Measurements from ENCODE around the gene TOGARAM1. TPM values are rescaled to one million over a fixed set of nuclear protein-coding genes. Genes with fewer than 3 reads are reported as not detected.

Gene TOGARAM1
- total RNA-seq, 1 experiment from 2014 or later: 34.2 TPM

- DNase-seq: no peak
Observed at GRCh38 chr14:44988694-44989093, 26.7 kb downstream of the TOGARAM1 start.

GRCh38 chr14:44989497-44990440 lies 27.8 kb downstream of the TOGARAM1 start:
- Histone ChIP-seq H3K9me2 (replicated peaks; ENCODE audit: insufficient read depth, low read length) (no peaks in the 10 kb centered on the region), H3K79me2 (ENCODE audit: low read length) (peaks cover 81% of the 10 kb centered on the region)
- DNase-seq: peak; percentile 70

More at GRCh38 chr14:44988694-44989093, 26.7 kb downstream of the TOGARAM1 start:
- H3K4me2 ChIP-seq (ENCODE audit: low read depth, low read length, poor library complexity, severe bottlenecking): no peak overlapping the region
- H3K9me2 ChIP-seq (replicated peaks; ENCODE audit: insufficient read depth, low read length): no peaks in the 10 kb centered on the region
- no peak overlapping the region for H2AFZ ChIP-seq (ENCODE audit: low read length)
- peaks cover 21% of the 10 kb centered on the region for H3K4me1 ChIP-seq (ENCODE audit: low read length)
- no peak overlapping the region for H3K9ac ChIP-seq (ENCODE audit: low read length)
- H3K79me2 ChIP-seq (ENCODE audit: low read length): peaks cover 79% of the 10 kb centered on the region
- H3K27me3 ChIP-seq (ENCODE audit: low read length): no peaks in the 10 kb centered on the region
- peaks cover 4% of the 10 kb centered on the region for H3K9me3 ChIP-seq (ENCODE audit: low read length)
- H3K27ac ChIP-seq (ENCODE audit: low read length): no peak overlapping the region
- H3K4me3 ChIP-seq (ENCODE audit: low read length): no peak overlapping the region
- no peaks in the 10 kb centered on the region for H4K20me1 ChIP-seq (ENCODE audit: insufficient read depth, low read depth, low read length)
- peaks cover 8% of the 10 kb centered on the region for H3K36me3 ChIP-seq (ENCODE audit: insufficient read depth, low read length)

GRCh38 chr14:44990533-44990932 lies 28.5 kb downstream of the TOGARAM1 start:
- H3K4me3 ChIP-seq (ENCODE audit: low read length): no peak overlapping the region
- H3K36me3 ChIP-seq (ENCODE audit: insufficient read depth, low read length): peaks cover 8% of the 10 kb centered on the region
- no peaks in the 10 kb centered on the region for H3K27me3 ChIP-seq (ENCODE audit: low read length)
- H3K79me2 ChIP-seq (ENCODE audit: low read length): peaks cover 80% of the 10 kb centered on the region
- H3K27ac ChIP-seq (ENCODE audit: low read length): peak overlapping the region; percentile 22
- DNase-seq: no peak
- no peak overlapping the region for H2AFZ ChIP-seq (ENCODE audit: low read length)
- no peak overlapping the region for H3K4me2 ChIP-seq (ENCODE audit: low read depth, low read length, poor library complexity, severe bottlenecking)
- peaks cover 21% of the 10 kb centered on the region for H3K4me1 ChIP-seq (ENCODE audit: low read length)
- peaks cover 4% of the 10 kb centered on the region for H3K9me3 ChIP-seq (ENCODE audit: low read length)
- H3K9ac ChIP-seq (ENCODE audit: low read length): no peak overlapping the region
- H4K20me1 ChIP-seq (ENCODE audit: insufficient read depth, low read depth, low read length): no peaks in the 10 kb centered on the region
- H3K9me2 ChIP-seq (replicated peaks; ENCODE audit: insufficient read depth, low read length): no peaks in the 10 kb centered on the region

More at GRCh38 chr14:44989497-44990440, 27.8 kb downstream of the TOGARAM1 start:
- Histone ChIP-seq H3K4me1 (ENCODE audit: low read length) (peaks cover 21% of the 10 kb centered on the region), H3K4me3 (ENCODE audit: low read length) (no peak overlapping the region), H3K27ac (ENCODE audit: low read length) (peak overlapping the region; percentile 22), H2AFZ (ENCODE audit: low read length) (no peak overlapping the region), H3K36me3 (ENCODE audit: insufficient read depth, low read length) (peaks cover 8% of the 10 kb centered on the region), H3K9me3 (ENCODE audit: low read length) (peaks cover 4% of the 10 kb centered on the region), H3K9ac (ENCODE audit: low read length) (no peak overlapping the region), H3K4me2 (ENCODE audit: low read depth, low read length, poor library complexity, severe bottlenecking) (no peak overlapping the region), H3K27me3 (ENCODE audit: low read length) (no peaks in the 10 kb centered on the region), H4K20me1 (ENCODE audit: insufficient read depth, low read depth, low read length) (no peaks in the 10 kb centered on the region)

DNA sequence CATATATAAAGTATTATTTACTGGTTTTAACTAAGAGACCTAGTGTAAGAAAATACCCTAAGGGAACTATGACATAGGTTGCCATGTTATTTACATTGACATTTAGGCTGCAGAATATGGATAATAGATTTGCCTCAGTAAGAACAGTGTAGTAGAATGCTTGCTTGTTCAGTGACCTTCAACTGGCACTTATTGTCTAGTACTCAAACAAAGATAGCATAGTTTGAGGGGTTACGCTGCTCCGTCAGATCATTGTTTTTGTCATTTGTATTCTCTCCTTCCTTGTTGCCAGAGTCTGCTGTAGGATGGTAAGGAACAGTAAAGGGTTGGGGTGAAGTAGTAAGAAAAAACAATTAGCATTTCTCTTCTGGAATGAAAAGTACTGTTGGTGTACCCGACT lies 33.2 kb downstream of the TOGARAM1 start:
- Histone ChIP-seq H4K20me1 (ENCODE audit: insufficient read depth, low read depth, low read length) (no peaks in the 10 kb centered on the region), H3K9me2 (replicated peaks; ENCODE audit: insufficient read depth, low read length) (no peaks in the 10 kb centered on the region), H3K79me2 (ENCODE audit: low read length) (peaks cover 81% of the 10 kb centered on the region), H3K4me3 (ENCODE audit: low read length) (no peak overlapping the region), H3K27ac (ENCODE audit: low read length) (no peak overlapping the region), H3K36me3 (ENCODE audit: insufficient read depth, low read length) (peaks cover 19% of the 10 kb centered on the region; the same call in 1 of the 2 replicates), H3K9me3 (ENCODE audit: low read length) (no peaks in the 10 kb centered on the region), H3K27me3 (ENCODE audit: low read length) (no peaks in the 10 kb centered on the region), H3K4me1 (ENCODE audit: low read length) (peaks cover 3% of the 10 kb centered on the region), H3K4me2 (ENCODE audit: low read depth, low read length, poor library complexity, severe bottlenecking) (no peak overlapping the region), H3K9ac (ENCODE audit: low read length) (no peak overlapping the region), H2AFZ (ENCODE audit: low read length) (no peak overlapping the region)
- no peak for DNase-seq

DNA sequence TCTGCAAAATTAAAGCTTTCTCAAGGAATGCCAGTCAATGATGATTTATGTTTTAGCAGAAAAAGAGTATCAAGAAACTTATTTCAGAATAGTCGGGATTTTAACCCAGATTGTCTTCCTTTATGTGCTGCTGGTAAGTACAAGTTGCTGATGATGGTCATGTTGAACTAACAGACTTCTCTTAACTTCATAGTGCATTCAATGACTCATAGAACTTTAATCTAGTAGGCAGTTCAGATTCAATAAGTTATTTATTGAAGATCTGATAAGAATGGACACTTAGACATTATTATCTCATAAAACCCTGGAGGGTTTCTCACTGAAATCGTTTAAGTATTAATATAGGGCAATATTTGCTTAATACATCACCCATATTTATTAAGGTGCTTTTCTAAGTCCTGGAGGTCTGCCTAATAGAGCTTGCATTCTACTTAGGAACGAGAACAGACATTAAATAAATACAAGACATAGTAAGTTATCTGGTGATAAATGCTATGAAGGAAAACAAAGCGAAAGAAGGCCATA lies 33.8 kb downstream of the TOGARAM1 start:
- Histone ChIP-seq H3K27me3 (ENCODE audit: low read length) (no peaks in the 10 kb centered on the region), H2AFZ (ENCODE audit: low read length) (no peak overlapping the region), H3K9me2 (replicated peaks; ENCODE audit: insufficient read depth, low read length) (no peaks in the 10 kb centered on the region), H3K9me3 (ENCODE audit: low read length) (no peaks in the 10 kb centered on the region), H3K79me2 (ENCODE audit: low read length) (peaks cover 79% of the 10 kb centered on the region), H3K4me3 (ENCODE audit: low read length) (no peak overlapping the region), H3K4me2 (ENCODE audit: low read depth, low read length, poor library complexity, severe bottlenecking) (no peak overlapping the region), H3K9ac (ENCODE audit: low read length) (no peak overlapping the region), H3K36me3 (ENCODE audit: insufficient read depth, low read length) (peaks cover 21% of the 10 kb centered on the region; the same call in 1 of the 2 replicates), H3K4me1 (ENCODE audit: low read length) (no peaks in the 10 kb centered on the region), H4K20me1 (ENCODE audit: insufficient read depth, low read depth, low read length) (no peaks in the 10 kb centered on the region), H3K27ac (ENCODE audit: low read length) (no peak overlapping the region)
- DNase-seq: no peak

- Histone ChIP-seq H3K4me1 (ENCODE audit: low read length) (no peaks in the 10 kb centered on the region), H3K36me3 (ENCODE audit: insufficient read depth, low read length) (peaks cover 31% of the 10 kb centered on the region; the same call in 1 of the 2 replicates), H3K79me2 (ENCODE audit: low read length) (peaks cover 29% of the 10 kb centered on the region), H3K27me3 (ENCODE audit: low read length) (no peaks in the 10 kb centered on the region), H3K27ac (ENCODE audit: low read length) (no peak overlapping the region), H3K4me3 (ENCODE audit: low read length) (no peak overlapping the region), H3K9me2 (replicated peaks; ENCODE audit: insufficient read depth, low read length) (no peaks in the 10 kb centered on the region), H3K4me2 (ENCODE audit: low read depth, low read length, poor library complexity, severe bottlenecking) (no peak overlapping the region), H2AFZ (ENCODE audit: low read length) (no peak overlapping the region), H3K9ac (ENCODE audit: low read length) (no peak overlapping the region), H3K9me3 (ENCODE audit: low read length) (no peaks in the 10 kb centered on the region), H4K20me1 (ENCODE audit: insufficient read depth, low read depth, low read length) (no peaks in the 10 kb centered on the region)
- DNase-seq: no peak
Observed at GRCh38 chr14:45003924-45004323, 41.9 kb downstream of the TOGARAM1 start.

DNA sequence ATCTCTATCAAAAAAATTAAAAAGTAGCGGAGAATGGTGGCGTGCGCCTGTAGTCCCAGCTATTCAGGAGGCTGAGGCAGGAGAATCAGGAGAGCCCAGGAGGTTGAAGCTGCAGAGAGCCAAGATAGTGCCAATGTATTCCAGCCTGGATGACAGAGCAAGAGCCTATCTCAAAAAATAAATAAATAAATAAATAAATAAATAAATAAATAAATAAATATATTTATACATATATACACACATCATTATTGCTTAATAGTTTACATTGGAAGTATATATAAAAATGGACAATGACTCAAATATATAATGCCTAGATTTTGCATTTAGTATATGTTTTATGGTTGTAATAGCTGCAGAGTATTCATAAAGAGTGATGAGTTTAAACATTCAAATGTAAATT lies 53.1 kb downstream of the TOGARAM1 start:
- Histone ChIP-seq H3K27ac (ENCODE audit: low read length) (no peak overlapping the region), H3K27me3 (ENCODE audit: low read length) (no peaks in the 10 kb centered on the region), H3K4me3 (ENCODE audit: low read length) (no peak overlapping the region), H3K36me3 (ENCODE audit: insufficient read depth, low read length) (peaks cover 39% of the 10 kb centered on the region), H3K9me2 (replicated peaks; ENCODE audit: insufficient read depth, low read length) (no peaks in the 10 kb centered on the region), H3K9me3 (ENCODE audit: low read length) (no peaks in the 10 kb centered on the region), H4K20me1 (ENCODE audit: insufficient read depth, low read depth, low read length) (no peaks in the 10 kb centered on the region), H3K4me2 (ENCODE audit: low read depth, low read length, poor library complexity, severe bottlenecking) (no peak overlapping the region), H3K9ac (ENCODE audit: low read length) (no peak overlapping the region), H3K4me1 (ENCODE audit: low read length) (no peaks in the 10 kb centered on the region), H3K79me2 (ENCODE audit: low read length) (peaks cover 6% of the 10 kb centered on the region), H2AFZ (ENCODE audit: low read length) (no peak overlapping the region)
- DNase-seq: no peak

DNA sequence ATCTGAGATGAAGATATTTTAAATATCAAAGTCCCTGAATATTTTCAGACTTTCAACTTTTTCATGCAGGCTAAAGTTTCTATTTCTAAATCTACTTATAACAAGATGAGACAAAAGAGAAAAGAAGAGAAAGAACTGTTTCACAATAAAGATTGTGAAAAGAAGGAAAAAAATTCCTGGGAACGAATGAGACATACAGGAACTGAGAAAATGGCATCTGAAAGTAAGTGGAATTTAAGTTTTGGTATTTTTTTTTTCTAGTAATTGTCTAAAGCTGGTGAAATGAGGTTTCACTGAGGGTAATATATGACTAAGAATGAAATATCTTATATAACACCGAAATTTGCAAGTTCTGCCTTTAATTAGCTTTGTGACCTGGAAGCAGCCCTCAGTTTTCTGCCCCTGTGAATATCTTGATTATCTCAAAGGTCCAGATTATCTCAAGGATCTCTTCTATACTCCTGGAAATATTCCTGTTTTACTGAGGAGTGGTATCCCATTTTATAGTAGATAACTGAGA lies 66.2 kb downstream of the TOGARAM1 start:
- H3K9ac ChIP-seq (ENCODE audit: low read length): no peak overlapping the region
- no peaks in the 10 kb centered on the region for H4K20me1 ChIP-seq (ENCODE audit: insufficient read depth, low read depth, low read length)
- no peaks in the 10 kb centered on the region for H3K4me1 ChIP-seq (ENCODE audit: low read length)
- H3K27ac ChIP-seq (ENCODE audit: low read length): no peak overlapping the region
- no peak for DNase-seq
- H3K9me3 ChIP-seq (ENCODE audit: low read length): no peaks in the 10 kb centered on the region
- no peak overlapping the region for H3K4me3 ChIP-seq (ENCODE audit: low read length)
- peaks cover 6% of the 10 kb centered on the region; the same call in 1 of the 2 replicates for H3K79me2 ChIP-seq (ENCODE audit: low read length)
- H3K36me3 ChIP-seq (ENCODE audit: insufficient read depth, low read length): peaks cover 56% of the 10 kb centered on the region; the same call in 1 of the 2 replicates
- no peak overlapping the region for H3K4me2 ChIP-seq (ENCODE audit: low read depth, low read length, poor library complexity, severe bottlenecking)
- no peaks in the 10 kb centered on the region for H3K9me2 ChIP-seq (replicated peaks; ENCODE audit: insufficient read depth, low read length)
- H3K27me3 ChIP-seq (ENCODE audit: low read length): no peaks in the 10 kb centered on the region
- H2AFZ ChIP-seq (ENCODE audit: low read length): no peak overlapping the region
